ENCODE results near the gene FLRT3.

FLRT3 gene

DNA sequence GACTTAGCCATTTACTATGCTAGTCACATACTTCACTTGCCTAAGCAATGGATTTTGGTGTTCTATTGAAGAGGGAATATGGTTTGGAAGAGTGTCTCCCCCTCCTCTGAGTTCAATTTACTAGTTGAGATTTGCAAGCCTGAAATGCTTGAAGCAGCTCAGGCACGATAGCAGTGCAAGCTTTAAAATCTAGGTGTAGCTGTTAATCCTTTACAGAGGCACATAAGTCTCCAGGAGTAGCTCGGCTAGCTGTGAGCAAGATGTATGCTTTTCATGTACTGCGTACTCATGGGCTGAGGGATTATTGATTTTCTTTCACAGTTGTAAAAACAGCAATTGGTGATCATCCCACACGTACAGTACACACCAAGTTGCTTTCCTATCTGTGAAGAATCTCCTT lies 726 bp downstream of the FLRT3 start:
- TF ChIP-seq POLR2AphosphoS5 (IDR thresholded peaks at IDR 0.05; ENCODE audit: low read depth): no peak
- TF ChIP-seq, protein P1, sequence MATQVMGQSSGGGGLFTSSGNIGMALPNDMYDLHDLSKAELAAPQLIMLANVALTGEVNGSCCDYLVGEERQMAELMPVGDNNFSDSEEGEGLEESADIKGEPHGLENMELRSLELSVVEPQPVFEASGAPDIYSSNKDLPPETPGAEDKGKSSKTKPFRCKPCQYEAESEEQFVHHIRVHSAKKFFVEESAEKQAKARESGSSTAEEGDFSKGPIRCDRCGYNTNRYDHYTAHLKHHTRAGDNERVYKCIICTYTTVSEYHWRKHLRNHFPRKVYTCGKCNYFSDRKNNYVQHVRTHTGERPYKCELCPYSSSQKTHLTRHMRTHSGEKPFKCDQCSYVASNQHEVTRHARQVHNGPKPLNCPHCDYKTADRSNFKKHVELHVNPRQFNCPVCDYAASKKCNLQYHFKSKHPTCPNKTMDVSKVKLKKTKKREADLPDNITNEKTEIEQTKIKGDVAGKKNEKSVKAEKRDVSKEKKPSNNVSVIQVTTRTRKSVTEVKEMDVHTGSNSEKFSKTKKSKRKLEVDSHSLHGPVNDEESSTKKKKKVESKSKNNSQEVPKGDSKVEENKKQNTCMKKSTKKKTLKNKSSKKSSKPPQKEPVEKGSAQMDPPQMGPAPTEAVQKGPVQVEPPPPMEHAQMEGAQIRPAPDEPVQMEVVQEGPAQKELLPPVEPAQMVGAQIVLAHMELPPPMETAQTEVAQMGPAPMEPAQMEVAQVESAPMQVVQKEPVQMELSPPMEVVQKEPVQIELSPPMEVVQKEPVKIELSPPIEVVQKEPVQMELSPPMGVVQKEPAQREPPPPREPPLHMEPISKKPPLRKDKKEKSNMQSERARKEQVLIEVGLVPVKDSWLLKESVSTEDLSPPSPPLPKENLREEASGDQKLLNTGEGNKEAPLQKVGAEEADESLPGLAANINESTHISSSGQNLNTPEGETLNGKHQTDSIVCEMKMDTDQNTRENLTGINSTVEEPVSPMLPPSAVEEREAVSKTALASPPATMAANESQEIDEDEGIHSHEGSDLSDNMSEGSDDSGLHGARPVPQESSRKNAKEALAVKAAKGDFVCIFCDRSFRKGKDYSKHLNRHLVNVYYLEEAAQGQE (IDR thresholded peaks at IDR 0.05; ENCODE audit: insufficient replicate concordance, low read depth): no peak
- no peak for TF ChIP-seq SPI1 (IDR thresholded peaks at IDR 0.05; ENCODE audit: borderline replicate concordance, low read depth)
- TF ChIP-seq, protein P2, sequence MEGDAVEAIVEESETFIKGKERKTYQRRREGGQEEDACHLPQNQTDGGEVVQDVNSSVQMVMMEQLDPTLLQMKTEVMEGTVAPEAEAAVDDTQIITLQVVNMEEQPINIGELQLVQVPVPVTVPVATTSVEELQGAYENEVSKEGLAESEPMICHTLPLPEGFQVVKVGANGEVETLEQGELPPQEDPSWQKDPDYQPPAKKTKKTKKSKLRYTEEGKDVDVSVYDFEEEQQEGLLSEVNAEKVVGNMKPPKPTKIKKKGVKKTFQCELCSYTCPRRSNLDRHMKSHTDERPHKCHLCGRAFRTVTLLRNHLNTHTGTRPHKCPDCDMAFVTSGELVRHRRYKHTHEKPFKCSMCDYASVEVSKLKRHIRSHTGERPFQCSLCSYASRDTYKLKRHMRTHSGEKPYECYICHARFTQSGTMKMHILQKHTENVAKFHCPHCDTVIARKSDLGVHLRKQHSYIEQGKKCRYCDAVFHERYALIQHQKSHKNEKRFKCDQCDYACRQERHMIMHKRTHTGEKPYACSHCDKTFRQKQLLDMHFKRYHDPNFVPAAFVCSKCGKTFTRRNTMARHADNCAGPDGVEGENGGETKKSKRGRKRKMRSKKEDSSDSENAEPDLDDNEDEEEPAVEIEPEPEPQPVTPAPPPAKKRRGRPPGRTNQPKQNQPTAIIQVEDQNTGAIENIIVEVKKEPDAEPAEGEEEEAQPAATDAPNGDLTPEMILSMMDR (IDR thresholded peaks at IDR 0.05; ENCODE audit: insufficient read depth, low read length): no peak
- TF ChIP-seq GABPA (IDR thresholded peaks at IDR 0.05; ENCODE audit: low read depth): no peak
- Histone ChIP-seq H3K4me3 (replicated peaks; ENCODE audit: insufficient read depth, low read length) (no peak overlapping the region), H3K27ac (replicated peaks) (no peak overlapping the region), H3K27me3 (ENCODE audit: insufficient read depth, poor library complexity, severe bottlenecking) (peaks cover 10% of the 10 kb centered on the region)
- no peak for DNase-seq (ENCODE audit: low read depth in 1 of 2, low spot score in 1 of 2)

DNA sequence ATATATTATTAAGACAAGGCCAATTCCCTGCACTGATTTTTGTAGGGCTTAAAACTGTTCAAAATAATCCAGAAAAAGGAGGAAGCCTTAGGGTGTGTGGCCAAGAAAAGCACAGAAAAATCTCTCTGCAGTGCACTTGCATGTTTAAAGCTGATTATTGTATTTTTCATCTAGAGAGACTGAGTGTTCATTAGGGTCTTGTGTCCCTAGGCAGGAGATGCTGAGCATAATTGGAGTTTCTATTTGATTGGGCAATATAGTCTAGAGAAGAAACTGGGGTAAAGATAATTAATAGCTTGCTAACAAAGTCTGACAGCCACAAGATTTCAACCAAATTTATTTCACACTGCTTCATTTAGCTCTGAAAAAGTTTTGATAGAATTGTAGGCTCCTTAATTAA lies 2.4 kb downstream of the FLRT3 start:
- Histone ChIP-seq H3K4me3 (replicated peaks; ENCODE audit: insufficient read depth, low read length) (no peak overlapping the region), H3K27ac (replicated peaks) (no peak overlapping the region), H3K27me3 (ENCODE audit: insufficient read depth, poor library complexity, severe bottlenecking) (peaks cover 13% of the 10 kb centered on the region)
- no peak for TF ChIP-seq POLR2AphosphoS5 (IDR thresholded peaks at IDR 0.05; ENCODE audit: low read depth)
- TF ChIP-seq, protein P2 (IDR thresholded peaks at IDR 0.05; ENCODE audit: insufficient read depth, low read length): no peak
- no peak for TF ChIP-seq GABPA (IDR thresholded peaks at IDR 0.05; ENCODE audit: low read depth)
- TF ChIP-seq, protein P1 (IDR thresholded peaks at IDR 0.05; ENCODE audit: insufficient replicate concordance, low read depth): no peak
- TF ChIP-seq SPI1 (IDR thresholded peaks at IDR 0.05; ENCODE audit: borderline replicate concordance, low read depth): no peak
- DNase-seq (ENCODE audit: low read depth in 1 of 2, low spot score in 1 of 2): no peak

DNA sequence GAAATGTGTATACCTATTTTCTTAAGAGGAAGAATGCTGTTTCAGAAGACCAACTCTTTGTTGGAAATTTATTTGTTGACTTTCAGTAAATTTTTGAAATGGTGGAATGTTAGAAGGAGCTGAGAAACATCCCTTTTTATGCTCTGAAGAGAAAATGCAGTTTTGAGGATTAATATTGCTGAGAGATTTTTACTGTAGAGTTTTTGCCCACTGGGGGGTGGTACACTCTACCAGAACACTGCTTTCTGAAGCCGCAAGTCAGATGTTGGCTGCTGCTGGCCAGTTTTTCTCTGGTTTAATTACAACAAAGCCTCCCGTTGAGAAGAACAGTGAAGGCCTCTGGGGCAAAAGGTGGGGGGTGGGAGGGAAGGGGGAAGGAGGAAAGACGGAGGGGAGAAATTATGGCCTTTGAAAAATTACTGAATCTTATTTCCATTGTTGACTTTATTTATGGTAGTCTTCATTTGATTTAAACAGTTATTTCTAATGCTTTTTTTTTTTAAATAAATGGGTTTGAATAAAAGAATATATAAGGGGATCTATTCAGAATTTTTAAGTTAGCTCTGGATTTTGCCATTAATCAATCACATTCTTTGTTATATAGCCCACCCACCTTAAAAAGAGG lies 3.0 kb downstream of the FLRT3 start:
- H3K27ac ChIP-seq (replicated peaks): no peak overlapping the region
- no peak overlapping the region for H3K4me3 ChIP-seq (replicated peaks; ENCODE audit: insufficient read depth, low read length)
- TF ChIP-seq GABPA (IDR thresholded peaks at IDR 0.05; ENCODE audit: low read depth): no peak
- TF ChIP-seq, protein P1 (IDR thresholded peaks at IDR 0.05; ENCODE audit: insufficient replicate concordance, low read depth): no peak
- no peak for DNase-seq (ENCODE audit: low read depth in 1 of 2, low spot score in 1 of 2)
- peaks cover 13% of the 10 kb centered on the region for H3K27me3 ChIP-seq (ENCODE audit: insufficient read depth, poor library complexity, severe bottlenecking)

Measured in HL-60 (cell line).